ENCODE results near the gene PLBD1. TPM values are rescaled to one million over a fixed set of nuclear protein-coding genes. Genes with fewer than 3 reads are reported as not detected.

Gene PLBD1
- total RNA-seq, 2 donors from 2014 or later = 17.9 to 32.5 TPM

DNA sequence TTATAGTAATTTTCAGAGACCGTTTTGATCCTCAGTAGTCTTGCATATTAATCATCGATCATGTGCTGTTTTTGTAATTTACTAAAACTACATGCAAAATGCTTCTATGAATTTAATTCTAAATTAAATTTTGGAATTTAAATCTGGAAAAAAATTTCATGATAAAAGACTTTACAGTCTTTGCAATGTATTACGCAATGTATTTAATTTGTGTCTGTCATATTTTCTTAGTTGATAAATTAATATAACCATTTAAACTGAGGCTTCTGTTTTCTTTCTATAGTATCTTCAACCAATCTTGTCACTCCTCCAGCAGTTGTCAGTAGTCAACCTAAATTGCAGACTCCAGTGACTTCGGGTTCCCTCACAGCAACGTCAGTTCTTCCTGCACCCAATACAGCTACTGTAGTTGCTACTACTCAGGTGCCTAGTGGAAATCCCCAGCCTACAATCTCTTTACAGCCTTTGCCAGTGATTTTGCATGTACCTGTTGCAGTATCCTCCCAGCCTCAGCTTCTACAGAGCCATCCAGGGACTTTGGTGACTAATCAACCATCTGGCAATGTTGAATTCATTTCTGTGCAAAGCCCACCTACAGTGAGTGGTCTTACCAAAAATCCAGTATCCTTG, 107.4 kb downstream of the PLBD1 start:
- TF ChIP-seq CTCF (conservative IDR thresholded peaks at IDR 0.05) = no peak
- H3K27ac ChIP-seq (ENCODE audit: low read depth, low read length) = no peak overlapping the region
- Mint-ChIP-seq H3K4me3 (no peak overlapping the region), H3K4me1 (peaks cover 14% of the 10 kb centered on the region), H3K36me3 (ENCODE audit: low read depth) (peaks cover 57% of the 10 kb centered on the region), H3K27me3 (ENCODE audit: insufficient read depth) (no peaks in the 10 kb centered on the region), H3K27ac (no peak overlapping the region), H3K9me3 (no peaks in the 10 kb centered on the region)
- H3K4me3 ChIP-seq (ENCODE audit: low read length) = no peak overlapping the region
- H3K27me3 ChIP-seq (ENCODE audit: control insufficient read depth, insufficient read depth, low read length, poor library complexity, severe bottlenecking) = no peaks in the 10 kb centered on the region
- H3K36me3 ChIP-seq (ENCODE audit: control insufficient read depth, insufficient read depth, low read length) = peaks cover 68% of the 10 kb centered on the region
- 87 to 91% methylated on average over 2 to 4 of the region's 5 CpGs for WGBS, 2 experiments (ENCODE audit: insufficient coverage in 1 of 2, insufficient read length in 1 of 2)
- DNase-seq = no peak
- H3K9me3 ChIP-seq (ENCODE audit: control insufficient read depth, low read length) = no peaks in the 10 kb centered on the region
- H3K9ac ChIP-seq (ENCODE audit: extremely low read depth, low read length, poor library complexity, severe bottlenecking) = no peak overlapping the region
- H3K4me1 ChIP-seq (ENCODE audit: control insufficient read depth, insufficient read depth, low read length) = no peaks in the 10 kb centered on the region

DNA sequence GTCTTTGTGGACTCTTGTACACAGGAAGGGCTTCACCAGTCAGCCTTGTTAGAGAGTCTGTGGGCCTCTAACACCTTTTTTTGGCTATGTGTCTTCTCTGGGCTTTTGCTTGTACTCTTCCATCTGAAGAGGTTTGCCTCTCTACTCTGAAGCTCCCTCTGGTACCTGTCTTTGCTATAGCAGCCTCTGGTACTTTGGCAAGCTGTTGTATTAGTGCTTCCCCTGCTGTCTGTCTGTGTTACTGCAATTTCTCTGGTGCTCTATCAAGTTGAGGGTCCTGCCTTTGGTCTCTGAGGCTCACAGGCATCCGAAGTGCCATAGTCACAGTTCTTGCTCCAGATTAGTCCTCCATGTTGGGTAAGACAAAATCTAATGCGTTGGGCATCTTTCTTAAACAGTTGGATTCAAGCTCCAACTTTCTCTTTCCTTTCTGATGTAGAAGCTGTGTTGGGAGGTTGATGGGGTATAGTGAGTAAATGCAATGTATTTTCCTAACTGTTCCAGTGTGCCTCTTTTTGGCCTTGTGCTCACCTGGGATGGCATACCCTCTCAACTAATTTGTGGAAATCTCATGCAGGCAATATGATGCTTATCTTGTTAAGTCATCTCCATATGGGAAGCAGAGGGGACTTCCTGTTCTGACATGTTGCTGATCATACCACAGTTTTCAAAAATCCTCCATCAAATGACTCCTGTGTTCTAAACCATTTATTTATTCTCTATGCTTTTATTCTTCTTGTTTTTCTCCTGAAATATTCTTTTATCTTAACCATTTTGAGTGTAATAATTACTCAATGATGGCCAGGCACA, 113.4 kb downstream of the PLBD1 start:
- H3K9me3 ChIP-seq (ENCODE audit: control insufficient read depth, low read length) = no peaks in the 10 kb centered on the region
- DNase-seq = peak; percentile 90
- H3K36me3 ChIP-seq (ENCODE audit: control insufficient read depth, insufficient read depth, low read length) = peaks cover 72% of the 10 kb centered on the region
- no peaks in the 10 kb centered on the region for H3K4me1 ChIP-seq (ENCODE audit: control insufficient read depth, insufficient read depth, low read length)
- H3K27me3 ChIP-seq (ENCODE audit: control insufficient read depth, insufficient read depth, low read length, poor library complexity, severe bottlenecking) = no peaks in the 10 kb centered on the region
- H3K4me1 Mint-ChIP-seq = peaks cover 43% of the 10 kb centered on the region
- H3K27ac Mint-ChIP-seq = no peak overlapping the region
- peaks cover 55% of the 10 kb centered on the region for H3K36me3 Mint-ChIP-seq (ENCODE audit: low read depth)
- H3K27ac ChIP-seq (ENCODE audit: low read depth, low read length) = no peak overlapping the region
- peak; percentile 100 for TF ChIP-seq CTCF (conservative IDR thresholded peaks at IDR 0.05)
- H3K4me3 Mint-ChIP-seq = no peak overlapping the region
- no peaks in the 10 kb centered on the region for H3K27me3 Mint-ChIP-seq (ENCODE audit: insufficient read depth)
- no peak overlapping the region for H3K9ac ChIP-seq (ENCODE audit: extremely low read depth, low read length, poor library complexity, severe bottlenecking)
- H3K4me3 ChIP-seq (ENCODE audit: low read length) = no peak overlapping the region
- H3K9me3 Mint-ChIP-seq = no peaks in the 10 kb centered on the region
- 33 to 66% methylated on average over 1 to 2 of the region's 2 CpGs for WGBS, 2 experiments (ENCODE audit: insufficient coverage in 1 of 2, insufficient read length in 1 of 2)

Other genes with a start within 250 kb of the PLBD1 start
- 100 to 1,000 TPM; 174 to 222 TPM for gene ATF7IP, start 202.2 kb downstream of the PLBD1 start, total RNA-seq
- 1 to 10 TPM; 1.4 to 2.4 TPM for gene GUCY2C, start 128.7 kb upstream of the PLBD1 start, total RNA-seq
- gene WBP11, start 235.6 kb upstream of the PLBD1 start, total RNA-seq = 100 to 1,000 TPM in 1 of 2 donors, 10 to 100 TPM in 1; 97.4 to 150 TPM
- 1 to 10 TPM; 2.5 to 3.3 TPM for gene C12orf60, start 235.8 kb upstream of the PLBD1 start, total RNA-seq
- gene SMCO3, start 246.3 kb upstream of the PLBD1 start, total RNA-seq = not detected